SK-N-SH (cell line): ENCODE data around the gene APOL6. TPM values are rescaled to one million over a fixed set of nuclear protein-coding genes. Genes with fewer than 3 reads are reported as not detected.

Experiments
- CTCF ChIA-PET: fragments of 300-600, 350-600 bp; formaldehyde crosslinking; extraction: SDS; loops from one replicate; lab custom pipeline; 2021; lab: Yijun Ruan, JAX
- POLR2A ChIA-PET: fragments of 350-600 bp; sonication (Branson Sonifier 250); formaldehyde crosslinking; extraction: SDS; loops from one replicate; lab custom pipeline; 2020; ENCODE audit warnings: antibody characterized with exemption, inconsistent platforms; lab: Yijun Ruan, JAX
- DNase-seq: peaks from one replicate; pipeline ENCODE4 v3.0.0; 2012
- H2AFZ ChIP-seq: fragments of 200-600 bp; sonication (generic); 2 replicates; pipeline ENCODE4 v1.8.1; 2016; ENCODE audit warnings: antibody characterized with exemption, mild to moderate bottlenecking, low read depth
- H3F3A ChIP-seq: fragments of 200-600 bp; sonication (generic); replicated peaks from 2 replicates; pipeline ENCODE3; 2016; ENCODE audit warnings: antibody characterized with exemption, mild to moderate bottlenecking; ENCODE audit not compliant: insufficient read depth
- H3K27ac ChIP-seq, 2 experiments: fragments of 200-500 bp in 1 of 2; fragments of 200-600 bp in 1 of 2; sonication (Bioruptor generic) in 1 of 2; sonication (generic), shearing (Covaris generic) in 1 of 2; 2 replicates each; pipeline versions ENCODE4 v1.5.1 to v1.6.1; 2014 to 2016; ENCODE audit warnings: low read depth in 2 of 2, inconsistent platforms in 1 of 2, low read length in 1 of 2, mild to moderate bottlenecking in 1 of 2, mixed read lengths in 1 of 2
- H3K27me3 ChIP-seq: fragments of 200-600 bp; sonication (generic), shearing (Covaris generic); 2 replicates; pipeline ENCODE4 v1.6.1; 2016; ENCODE audit warnings: mixed run types; ENCODE audit not compliant: insufficient read depth
- H3K36me3 ChIP-seq, 2 experiments: fragments of 200-500 bp in 1 of 2; fragments of 200-600 bp in 1 of 2; sonication (Bioruptor generic) in 1 of 2; sonication (generic) in 1 of 2; replicated peaks in 1 of 2; 2 replicates each; pipeline versions ENCODE3 to v1.5.1; 2014 to 2016; ENCODE audit warnings: low read length in 1 of 2, mild to moderate bottlenecking in 1 of 2; ENCODE audit not compliant: insufficient read depth in 2 of 2, control insufficient read depth in 1 of 2
- H3K4me1 ChIP-seq, 2 experiments: fragments of 200-500 bp in 1 of 2; fragments of 200-600 bp in 1 of 2; sonication (Bioruptor generic) in 1 of 2; sonication (generic), shearing (Covaris generic) in 1 of 2; 2 replicates each; pipeline versions ENCODE4 v1.5.1 to v1.6.1; 2014 to 2016; ENCODE audit warnings: low read depth in 1 of 2, low read length in 1 of 2, mixed run types in 1 of 2; ENCODE audit not compliant: insufficient read depth in 2 of 2, control insufficient read depth in 1 of 2
- H3K4me2 ChIP-seq: fragments of 200-600 bp; sonication (generic), shearing (Covaris generic); 2 replicates; pipeline ENCODE4 v1.6.1; 2017; ENCODE audit warnings: mixed run types
- H3K4me3 ChIP-seq, 2 experiments: fragments of 200-500 bp in 1 of 2; fragments of 200-600 bp in 1 of 2; sonication (Bioruptor generic) in 1 of 2; sonication (generic), shearing (Covaris generic) in 1 of 2; 2 replicates each; pipeline versions ENCODE4 v1.5.1 to v1.8.1; 2014 to 2016; ENCODE audit warnings: low read depth in 2 of 2, inconsistent platforms in 1 of 2, low read length in 1 of 2, mild to moderate bottlenecking in 1 of 2, mixed read lengths in 1 of 2, moderate library complexity in 1 of 2
- H3K79me2 ChIP-seq: fragments of 200-600 bp; sonication (generic); 2 replicates; pipeline ENCODE4 v1.8.1; 2017; ENCODE audit warnings: mild to moderate bottlenecking; ENCODE audit not compliant: insufficient read depth
- H3K9ac ChIP-seq: fragments of 200-600 bp; sonication (generic); 2 replicates; pipeline ENCODE4 v1.6.1; 2017; ENCODE audit warnings: mixed run types
- H3K9me2 ChIP-seq: fragments of 200-600 bp; sonication (generic); 2 replicates; pipeline ENCODE4 v1.6.1; 2017; ENCODE audit warnings: mixed run types
- H3K9me3 ChIP-seq: fragments of 200-600 bp; sonication (generic); 2 replicates; pipeline ENCODE4 v1.6.1; 2017; ENCODE audit warnings: mixed run types, mild to moderate bottlenecking, moderate library complexity
- H4K20me1 ChIP-seq: fragments of 200-600 bp; sonication (generic); 2 replicates; pipeline ENCODE4 v1.6.1; 2017; ENCODE audit warnings: mild to moderate bottlenecking, mixed run types; ENCODE audit not compliant: insufficient read depth
- CHD2 ChIP-seq: fragments of 150-350 bp; IDR thresholded peaks from 2 replicates; pipeline ENCODE4 v1.6.1; 2018; ENCODE audit warnings: low read length; ENCODE audit not compliant: partially characterized antibody
- CTCF ChIP-seq: fragments of 200-600 bp; sonication (generic); IDR thresholded peaks from 2 replicates; pipeline ENCODE4 v1.6.1; 2017; ENCODE audit warnings: antibody characterized with exemption, mild to moderate bottlenecking, moderate library complexity
- FOXM1 ChIP-seq: IDR thresholded peaks from 2 replicates; pipeline ENCODE4 v1.4.0; 2012; ENCODE audit warnings: low read depth, mild to moderate bottlenecking
- GATA2 ChIP-seq: sonication (generic); formaldehyde crosslinking; IDR thresholded peaks from 2 replicates; pipeline ENCODE4 v1.5.0; 2020; ENCODE audit warnings: mild to moderate bottlenecking, missing genetic modification reagents
- JUND ChIP-seq: IDR thresholded peaks from 2 replicates; pipeline ENCODE4 v1.4.0; 2012
- MEF2A ChIP-seq: IDR thresholded peaks from 2 replicates; pipeline ENCODE4 v1.4.0; 2012; ENCODE audit warnings: low read depth, borderline replicate concordance
- MXI1 ChIP-seq: IDR thresholded peaks from 2 replicates; pipeline ENCODE4 v1.6.1; 2012; ENCODE audit warnings: mild to moderate bottlenecking, low read depth, low read length, improper control_type of control experiment
- NFIC ChIP-seq: IDR thresholded peaks from 2 replicates; pipeline ENCODE4 v1.4.0; 2012; ENCODE audit warnings: borderline replicate concordance
- POLR2AphosphoS5 ChIP-seq: IDR thresholded peaks from 2 replicates; pipeline ENCODE4 v1.6.1; 2012; ENCODE audit warnings: low read depth, low read length
- RAD21 ChIP-seq: IDR thresholded peaks from 2 replicates; pipeline ENCODE4 v1.6.1; 2012; ENCODE audit warnings: mild to moderate bottlenecking, low read length
- RCOR1 ChIP-seq: fragments of 150-350 bp; IDR thresholded peaks from 2 replicates; pipeline ENCODE4 v1.6.1; 2017; ENCODE audit warnings: antibody characterized with exemption, low read length
- REST ChIP-seq: IDR thresholded peaks from 2 replicates; pipeline ENCODE4 v1.6.1; 2012; ENCODE audit warnings: mild to moderate bottlenecking, low read depth, low read length, moderate library complexity
- RXRA ChIP-seq: IDR thresholded peaks from 2 replicates; pipeline ENCODE4 v1.4.0; 2012; ENCODE audit warnings: low read depth, mild to moderate bottlenecking, borderline replicate concordance
- SIN3A ChIP-seq: IDR thresholded peaks from 2 replicates; pipeline ENCODE4 v1.6.1; 2012; ENCODE audit warnings: low read depth, mild to moderate bottlenecking, low read length, moderate library complexity, borderline replicate concordance
- TEAD4 ChIP-seq: IDR thresholded peaks from 2 replicates; pipeline ENCODE4 v1.4.0; 2012; ENCODE audit warnings: mild to moderate bottlenecking, borderline replicate concordance; ENCODE audit not compliant: insufficient read depth
- USF1 ChIP-seq: IDR thresholded peaks from 2 replicates; pipeline ENCODE4 v1.4.0; 2012; ENCODE audit warnings: low read depth, borderline replicate concordance
- YY1 ChIP-seq: IDR thresholded peaks from 2 replicates; pipeline ENCODE4 v1.4.0; 2012; ENCODE audit warnings: low read depth, mild to moderate bottlenecking
- ZBTB33 ChIP-seq: IDR thresholded peaks from 2 replicates; pipeline ENCODE4 v1.4.0; 2012; ENCODE audit warnings: low read depth, borderline replicate concordance
- WGBS: methylation state at CpG from one replicate; pipeline ENCODE4 v1.1.6; 2017; ENCODE audit warnings: low lambda C conversion rate; 5-methylcytosine and 5-hydroxymethylcytosine counted together
- polyA plus RNA-seq, 3 experiments: library from polyadenylated mRNA; depleted of rRNA; stranded (reverse); fragments of >200 nt; gene quantifications; 2 replicates each; pipeline ENCODE4 v1.2.3, GENCODE V29; 2012

The APOL6 gene
- polyA plus RNA-seq, 1 of the 3 experiments (the other 2 are of a cell fraction) = 0.90 TPM

GRCh38 chr22:35688913-35689675 is 40.8 kb downstream of the APOL6 start:
- Histone ChIP-seq H3F3A (no peaks in the 10 kb centered on the region), H4K20me1 (no peaks in the 10 kb centered on the region)
- TF ChIP-seq SIN3A = no peak
- TF ChIP-seq CTCF = no peak
- no peak for TF ChIP-seq POLR2AphosphoS5
- no peak for TF ChIP-seq YY1
- TF ChIP-seq GATA2 (CRISPR knock-in tag) = no peak
- TF ChIP-seq FOXM1 = no peak
- no peak for TF ChIP-seq REST
- no peak for TF ChIP-seq RAD21
- TF ChIP-seq CHD2 = no peak
- no peak for TF ChIP-seq USF1
- no peak for TF ChIP-seq MEF2A
- no peak for TF ChIP-seq JUND
- no peak for TF ChIP-seq RCOR1
- TF ChIP-seq TEAD4 = no peak
- no peak for TF ChIP-seq MXI1
- TF ChIP-seq NFIC = no peak
- no peak for TF ChIP-seq RXRA
- TF ChIP-seq ZBTB33 = no peak
- TF ChIP-seq, all 33 proteins: peak for 0
- H3K79me2 ChIP-seq = no peaks in the 10 kb centered on the region
- no peaks in the 10 kb centered on the region for H3K36me3 ChIP-seq
- ChIA-PET POLR2A (no interaction called here), CTCF (no interaction called here)
- no peaks in the 10 kb centered on the region for H3K9me2 ChIP-seq
- H3K27ac ChIP-seq = no peak overlapping the region
- H3K9ac ChIP-seq = no peak overlapping the region
- no peak for DNase-seq
- peak overlapping the region; percentile 55; the same call in 1 of the 2 replicates for H2AFZ ChIP-seq
- 75% methylated on average over 10 of the region's 10 CpGs for WGBS
- H3K9me3 ChIP-seq = no peaks in the 10 kb centered on the region
- no peak overlapping the region for H3K4me2 ChIP-seq
- H3K4me1 ChIP-seq = no peaks in the 10 kb centered on the region; a peak in 1 of 4 replicates
- H3K4me3 ChIP-seq = no peak overlapping the region
- H3K27me3 ChIP-seq = no peaks in the 10 kb centered on the region; the same call in 1 of the 2 replicates
